GM12874 (cell line): ENCODE data around the gene LIPG.

Source experiments
- TF ChIP-seq, protein P1 (sequence below): IDR thresholded peaks from 2 replicates; pipeline ENCODE4 v1.5.1; 2011; ENCODE audit warnings: low read depth, mild to moderate bottlenecking, control low read depth, low read length, moderate library complexity; ENCODE audit not compliant: insufficient read depth

Gene LIPG

DNA sequence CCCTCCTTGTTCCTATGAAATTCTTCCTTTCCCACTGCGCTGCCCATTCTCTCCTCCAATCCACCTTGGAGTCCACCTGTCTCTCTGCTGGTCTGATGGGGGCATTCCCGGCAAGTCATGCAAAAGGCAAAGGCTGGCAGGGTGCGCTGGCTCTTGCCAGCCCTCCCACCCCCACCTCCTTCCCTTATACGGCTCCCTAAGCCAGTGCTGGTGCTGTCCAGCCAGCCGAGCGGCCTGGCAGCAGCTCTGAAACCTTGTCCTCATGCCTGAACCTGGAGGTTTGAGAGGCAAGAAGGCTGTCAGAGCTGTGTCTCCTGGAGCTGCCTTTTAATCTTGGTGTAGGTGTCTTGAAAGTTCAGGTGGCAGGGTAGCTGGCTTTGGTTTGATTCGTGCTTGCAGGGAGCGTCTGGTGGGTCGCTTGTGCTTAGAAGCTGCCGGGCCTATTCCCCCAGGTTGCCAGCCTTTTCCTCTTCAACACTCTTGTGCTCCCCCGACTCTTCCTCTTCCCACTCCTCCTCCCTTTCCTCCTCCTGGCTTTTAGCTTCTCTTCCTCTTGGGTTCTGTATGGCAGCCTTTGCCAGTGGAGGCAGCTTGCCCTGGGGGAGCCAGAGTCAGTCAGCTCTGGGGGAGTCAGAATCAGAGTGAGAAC, 748 bp downstream of the LIPG start:
- TF ChIP-seq, protein P1, sequence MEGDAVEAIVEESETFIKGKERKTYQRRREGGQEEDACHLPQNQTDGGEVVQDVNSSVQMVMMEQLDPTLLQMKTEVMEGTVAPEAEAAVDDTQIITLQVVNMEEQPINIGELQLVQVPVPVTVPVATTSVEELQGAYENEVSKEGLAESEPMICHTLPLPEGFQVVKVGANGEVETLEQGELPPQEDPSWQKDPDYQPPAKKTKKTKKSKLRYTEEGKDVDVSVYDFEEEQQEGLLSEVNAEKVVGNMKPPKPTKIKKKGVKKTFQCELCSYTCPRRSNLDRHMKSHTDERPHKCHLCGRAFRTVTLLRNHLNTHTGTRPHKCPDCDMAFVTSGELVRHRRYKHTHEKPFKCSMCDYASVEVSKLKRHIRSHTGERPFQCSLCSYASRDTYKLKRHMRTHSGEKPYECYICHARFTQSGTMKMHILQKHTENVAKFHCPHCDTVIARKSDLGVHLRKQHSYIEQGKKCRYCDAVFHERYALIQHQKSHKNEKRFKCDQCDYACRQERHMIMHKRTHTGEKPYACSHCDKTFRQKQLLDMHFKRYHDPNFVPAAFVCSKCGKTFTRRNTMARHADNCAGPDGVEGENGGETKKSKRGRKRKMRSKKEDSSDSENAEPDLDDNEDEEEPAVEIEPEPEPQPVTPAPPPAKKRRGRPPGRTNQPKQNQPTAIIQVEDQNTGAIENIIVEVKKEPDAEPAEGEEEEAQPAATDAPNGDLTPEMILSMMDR: no peak

DNA sequence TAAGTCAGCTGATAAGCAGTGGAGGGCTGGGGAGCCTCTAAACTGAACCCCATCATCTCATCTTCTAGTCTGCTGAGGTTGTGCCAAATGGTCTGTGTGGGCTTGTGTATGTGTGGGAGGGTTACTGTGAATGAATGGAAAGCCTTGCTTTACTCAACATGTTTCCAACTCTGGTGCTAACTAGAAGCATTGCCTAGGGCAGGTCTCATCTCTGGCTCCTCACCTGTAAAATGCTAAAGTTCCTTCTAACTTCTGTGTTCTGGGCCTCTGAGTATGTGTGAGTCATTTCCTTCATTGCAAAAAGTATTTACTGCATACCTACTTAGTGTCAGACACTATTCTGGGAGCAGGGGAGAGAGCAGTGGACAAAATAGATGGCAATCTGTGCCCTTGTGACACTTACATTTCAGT, 1.3 kb downstream of the LIPG start:
- TF ChIP-seq, protein P1: no peak

DNA sequence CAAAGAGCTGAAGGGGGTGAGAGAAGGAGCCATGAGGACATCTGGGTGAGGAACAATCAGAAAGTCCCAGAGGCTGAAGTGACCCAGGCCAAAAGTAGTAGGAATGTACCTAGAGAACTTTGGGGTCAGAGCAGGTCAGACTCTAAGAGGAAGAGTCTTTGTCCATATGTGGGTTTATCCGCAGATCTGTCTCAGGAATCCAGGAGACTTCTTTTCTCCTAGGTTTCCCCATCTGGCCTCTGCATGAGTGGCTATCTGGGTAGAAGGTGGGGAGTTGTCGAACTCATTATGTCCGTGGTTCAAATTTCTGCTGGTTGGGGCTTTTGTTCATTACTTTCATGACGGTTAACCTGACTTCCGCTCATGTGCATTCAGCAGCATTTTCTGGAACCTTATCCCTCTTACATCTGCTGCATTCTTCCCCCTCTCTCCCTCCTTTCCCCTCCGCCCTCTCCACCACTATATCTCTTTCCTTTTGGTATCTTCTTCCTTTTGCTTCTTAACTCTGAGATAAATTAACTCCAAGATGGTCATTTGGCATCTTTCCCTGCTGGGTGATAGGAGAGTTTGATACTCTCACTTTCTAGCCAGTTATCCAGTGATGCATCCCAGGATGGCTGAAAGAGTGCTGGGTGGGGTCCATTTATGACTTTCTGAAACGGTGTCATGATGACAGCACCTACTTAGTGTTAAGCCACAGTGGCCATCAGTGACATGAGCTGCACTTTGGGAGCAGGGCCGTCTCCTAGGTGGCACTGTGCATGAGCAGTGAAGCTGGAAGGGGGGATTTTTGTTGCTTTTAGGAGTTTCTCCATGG, 2.1 kb downstream of the LIPG start:
- TF ChIP-seq, protein P1: no peak

DNA sequence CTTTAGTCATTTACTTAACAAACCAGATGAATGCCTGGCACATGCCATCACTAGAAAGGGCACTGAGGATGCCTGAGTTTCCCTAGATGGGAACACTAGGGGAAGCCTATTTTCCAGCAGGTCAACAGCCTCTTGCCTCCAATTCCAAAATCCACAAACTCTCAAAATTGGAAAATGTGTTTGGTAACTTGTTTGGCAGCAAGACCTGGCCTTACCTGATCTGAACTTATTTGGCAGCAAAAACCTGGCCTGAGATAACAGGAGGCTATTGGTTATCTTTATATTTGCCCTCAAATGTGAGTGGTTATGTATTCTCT, 2.6 kb downstream of the LIPG start:
- TF ChIP-seq, protein P1: no peak

DNA sequence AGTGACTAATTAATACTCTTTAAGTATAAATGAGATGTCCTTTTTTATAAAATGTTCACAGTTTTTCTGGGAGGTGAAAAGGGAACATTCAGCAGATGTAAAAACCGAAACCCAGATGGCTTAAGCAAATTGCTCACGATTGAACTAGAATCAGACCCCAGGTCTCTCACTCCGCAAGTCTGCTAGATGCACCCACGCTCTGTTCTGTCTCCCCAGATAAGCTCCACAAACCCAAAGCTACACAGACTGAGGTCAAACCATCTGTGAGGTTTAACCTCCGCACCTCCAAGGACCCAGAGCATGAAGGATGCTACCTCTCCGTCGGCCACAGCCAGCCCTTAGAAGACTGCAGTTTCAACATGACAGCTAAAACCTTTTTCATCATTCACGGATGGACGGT, 3.2 kb downstream of the LIPG start:
- TF ChIP-seq, protein P1: no peak

DNA sequence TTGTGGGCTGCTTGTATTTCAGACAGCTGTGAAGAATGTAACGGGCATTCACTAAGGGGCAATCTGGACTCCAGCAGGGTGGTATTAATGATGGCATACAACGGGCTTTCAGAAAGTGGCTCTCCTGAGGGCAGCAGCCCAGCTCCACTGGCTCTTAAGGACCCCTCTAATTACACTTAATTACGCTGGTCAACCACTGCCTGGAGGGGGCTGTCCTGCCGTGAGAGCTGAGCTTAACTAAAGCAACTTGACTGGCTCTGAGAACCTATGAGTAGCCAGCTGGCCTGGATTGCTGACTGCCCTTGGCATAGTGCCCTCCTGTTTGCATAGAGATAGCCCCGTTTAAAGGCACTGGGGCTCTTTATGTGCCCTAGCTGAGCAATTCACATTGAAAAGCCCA, 3.8 kb downstream of the LIPG start:
- TF ChIP-seq, protein P1: no peak

DNA sequence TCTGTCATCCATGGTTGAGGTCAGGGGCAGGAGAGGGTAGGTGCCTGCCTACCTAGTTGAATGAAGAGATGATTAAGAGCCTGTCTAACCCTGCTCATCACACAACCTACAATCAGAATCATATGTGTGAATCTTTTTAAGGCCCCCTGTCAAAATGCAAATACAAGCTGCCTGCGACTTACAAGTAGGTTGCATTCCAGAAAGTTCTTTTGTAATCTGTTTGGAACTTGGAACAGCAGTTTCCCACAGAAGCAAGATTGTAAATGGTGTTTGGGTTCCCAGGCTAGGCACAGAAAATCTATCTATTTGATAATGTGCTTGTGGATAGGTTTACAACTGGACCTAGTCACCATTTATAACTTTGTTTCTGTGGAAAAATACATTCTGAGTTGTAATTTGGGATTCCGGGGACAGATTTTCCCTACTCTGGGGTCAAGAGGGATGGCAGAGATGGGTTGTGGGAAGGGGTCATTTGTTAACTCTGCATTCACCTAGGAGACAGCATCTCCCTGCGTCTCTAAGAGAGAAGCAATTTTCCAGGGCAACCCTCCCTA, 4.4 kb downstream of the LIPG start:
- TF ChIP-seq, protein P1: no peak
